Mammary epithelial cell (primary cell): ENCODE measurements around the gene MAP2K1.

Source experiments
- EZH2 ChIP-seq: IDR thresholded peaks from 2 replicates; pipeline ENCODE4 v1.6.1; 2012; ENCODE audit warnings: low read length, inconsistent platforms, borderline replicate concordance
- TF ChIP-seq, protein P1 (sequence below), 2 donors: IDR thresholded peaks in 1 of 2; conservative IDR thresholded peaks in 1 of 2; 2 replicates each; pipeline ENCODE4 v1.5.1; 2011 to 2012; ENCODE audit warnings: inconsistent platforms in 2 of 2, low read length in 2 of 2, mild to moderate bottlenecking in 2 of 2, control low read depth in 1 of 2, low read depth in 1 of 2; ENCODE audit not compliant: insufficient read depth in 1 of 2; ENCODE audit errors: extremely low read depth in 1 of 2

GRCh38 chr15:66505818-66506217 lies 119.1 kb downstream of the MAP2K1 start:
- TF ChIP-seq, protein P1, sequence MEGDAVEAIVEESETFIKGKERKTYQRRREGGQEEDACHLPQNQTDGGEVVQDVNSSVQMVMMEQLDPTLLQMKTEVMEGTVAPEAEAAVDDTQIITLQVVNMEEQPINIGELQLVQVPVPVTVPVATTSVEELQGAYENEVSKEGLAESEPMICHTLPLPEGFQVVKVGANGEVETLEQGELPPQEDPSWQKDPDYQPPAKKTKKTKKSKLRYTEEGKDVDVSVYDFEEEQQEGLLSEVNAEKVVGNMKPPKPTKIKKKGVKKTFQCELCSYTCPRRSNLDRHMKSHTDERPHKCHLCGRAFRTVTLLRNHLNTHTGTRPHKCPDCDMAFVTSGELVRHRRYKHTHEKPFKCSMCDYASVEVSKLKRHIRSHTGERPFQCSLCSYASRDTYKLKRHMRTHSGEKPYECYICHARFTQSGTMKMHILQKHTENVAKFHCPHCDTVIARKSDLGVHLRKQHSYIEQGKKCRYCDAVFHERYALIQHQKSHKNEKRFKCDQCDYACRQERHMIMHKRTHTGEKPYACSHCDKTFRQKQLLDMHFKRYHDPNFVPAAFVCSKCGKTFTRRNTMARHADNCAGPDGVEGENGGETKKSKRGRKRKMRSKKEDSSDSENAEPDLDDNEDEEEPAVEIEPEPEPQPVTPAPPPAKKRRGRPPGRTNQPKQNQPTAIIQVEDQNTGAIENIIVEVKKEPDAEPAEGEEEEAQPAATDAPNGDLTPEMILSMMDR (conservative IDR thresholded peaks at IDR 0.05 in 1 of 2, IDR thresholded peaks at IDR 0.05 in 1 of 2; ENCODE audit: extremely low read depth in 1 of 2, insufficient read depth in 1 of 2, low read depth in 1 of 2, low read length in 2 of 2), result no peak
- no peak for TF ChIP-seq EZH2
